ENCODE measurements around the gene ZNF865. TPM values are rescaled to one million over a fixed set of nuclear protein-coding genes. Genes with fewer than 3 reads are reported as not detected.

ZNF865 gene
- total RNA-seq, 1 experiment from 2014 or later, result 13.2 TPM

DNA sequence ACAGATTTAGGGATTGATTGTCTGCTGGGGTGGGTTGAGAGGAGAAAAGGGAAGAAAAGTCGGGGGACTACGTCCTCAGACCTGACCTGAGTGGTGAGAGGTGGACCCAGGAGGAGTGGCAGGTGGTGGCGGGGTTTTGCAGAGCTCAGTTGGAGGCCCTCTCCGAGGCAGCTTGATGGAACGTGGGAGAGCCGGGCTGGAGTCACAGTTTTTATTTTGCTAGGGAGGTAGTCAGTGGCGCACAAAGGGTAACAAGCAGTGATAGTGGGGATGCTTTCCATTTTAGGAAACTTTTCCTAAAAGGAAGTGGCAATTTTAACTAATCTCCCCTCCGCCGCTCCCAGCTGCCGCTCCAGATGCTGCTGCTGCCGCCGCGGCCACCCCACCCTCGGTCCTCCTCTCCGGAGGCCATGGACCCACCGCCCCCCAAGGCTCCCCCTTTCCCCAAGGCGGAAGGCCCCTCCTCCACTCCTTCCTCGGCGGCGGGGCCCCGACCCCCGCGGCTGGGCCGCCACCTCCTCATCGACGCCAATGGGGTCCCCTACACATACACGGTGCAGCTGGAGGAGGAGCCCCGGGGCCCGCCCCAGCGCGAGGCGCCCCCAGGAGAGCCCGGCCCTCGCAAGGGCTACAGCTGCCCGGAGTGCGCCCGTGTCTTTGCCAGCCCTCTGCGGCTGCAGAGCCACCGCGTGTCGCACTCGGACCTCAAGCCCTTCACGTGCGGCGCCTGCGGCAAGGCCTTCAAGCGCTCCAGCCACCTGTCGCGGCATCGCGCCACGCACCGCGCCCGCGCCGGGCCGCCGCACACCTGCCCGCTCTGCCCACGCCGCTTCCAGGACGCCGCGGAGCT, 36.9 kb downstream of the ZNF865 start:
- DNase-seq, result peak; percentile 47 to 53
- H3K27ac Mint-ChIP-seq (ENCODE audit: unreplicated experiment), result peak overlapping the region; percentile 95
- H3K4me3 Mint-ChIP-seq (ENCODE audit: unreplicated experiment), result peak overlapping the region; percentile 86
- no peaks in the 10 kb centered on the region for H3K27me3 ChIP-seq (replicated peaks; ENCODE audit: control insufficient read depth, insufficient read depth, low read length)
- peaks cover 9% of the 10 kb centered on the region; the same call in 1 of the 2 replicates for H3K4me1 ChIP-seq
- CTCF ChIA-PET, result interaction anchor here (0.6 to 1.9 kb wide), 5 partner anchors 8 to 542 kb away, joined by 3 to 11 read pairs (median 4); partner anchors contain the start of gene U2AF2
- no TSS peak for BruUV-seq (replicated peaks)
- H3K4me3 ChIP-seq (ENCODE audit: low read depth, low read length), result peak overlapping the region; percentile 84
- intact Hi-C loops (cut with micrococcal nuclease; ENCODE audit: unreplicated experiment), result no loop called here
- no peaks in the 10 kb centered on the region for H3K27me3 Mint-ChIP-seq (ENCODE audit: insufficient read depth, unreplicated experiment)
- H3K9me3 Mint-ChIP-seq (ENCODE audit: unreplicated experiment), result no peaks in the 10 kb centered on the region
- H3K4me1 Mint-ChIP-seq (ENCODE audit: low read depth, unreplicated experiment), result peaks cover 37% of the 10 kb centered on the region
- H3K9me3 ChIP-seq, result no peaks in the 10 kb centered on the region
- TF ChIP-seq, protein P1, sequence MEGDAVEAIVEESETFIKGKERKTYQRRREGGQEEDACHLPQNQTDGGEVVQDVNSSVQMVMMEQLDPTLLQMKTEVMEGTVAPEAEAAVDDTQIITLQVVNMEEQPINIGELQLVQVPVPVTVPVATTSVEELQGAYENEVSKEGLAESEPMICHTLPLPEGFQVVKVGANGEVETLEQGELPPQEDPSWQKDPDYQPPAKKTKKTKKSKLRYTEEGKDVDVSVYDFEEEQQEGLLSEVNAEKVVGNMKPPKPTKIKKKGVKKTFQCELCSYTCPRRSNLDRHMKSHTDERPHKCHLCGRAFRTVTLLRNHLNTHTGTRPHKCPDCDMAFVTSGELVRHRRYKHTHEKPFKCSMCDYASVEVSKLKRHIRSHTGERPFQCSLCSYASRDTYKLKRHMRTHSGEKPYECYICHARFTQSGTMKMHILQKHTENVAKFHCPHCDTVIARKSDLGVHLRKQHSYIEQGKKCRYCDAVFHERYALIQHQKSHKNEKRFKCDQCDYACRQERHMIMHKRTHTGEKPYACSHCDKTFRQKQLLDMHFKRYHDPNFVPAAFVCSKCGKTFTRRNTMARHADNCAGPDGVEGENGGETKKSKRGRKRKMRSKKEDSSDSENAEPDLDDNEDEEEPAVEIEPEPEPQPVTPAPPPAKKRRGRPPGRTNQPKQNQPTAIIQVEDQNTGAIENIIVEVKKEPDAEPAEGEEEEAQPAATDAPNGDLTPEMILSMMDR (IDR thresholded peaks at IDR 0.05; ENCODE audit: insufficient read depth in 1 of 2, low read depth in 1 of 2, low read length in 1 of 2, severe bottlenecking in 1 of 2, unreplicated experiment in 1 of 2), result no peak
- POLR2A ChIA-PET, result interaction anchor here (0.5 to 1.9 kb wide), 4 partner anchors 8 to 486 kb away, joined by 5 to 14 read pairs (median 6); partner anchors contain the start of gene U2AF2
- peaks cover 93% of the 10 kb centered on the region for H3K36me3 Mint-ChIP-seq (ENCODE audit: insufficient read depth, unreplicated experiment)
- 0 out of 2 replicates have a peak, but pooled peaks cover 2% of the 10 kb centered on the region for H3K36me3 ChIP-seq (ENCODE audit: control insufficient read depth, insufficient read depth, low read length)

DNA sequence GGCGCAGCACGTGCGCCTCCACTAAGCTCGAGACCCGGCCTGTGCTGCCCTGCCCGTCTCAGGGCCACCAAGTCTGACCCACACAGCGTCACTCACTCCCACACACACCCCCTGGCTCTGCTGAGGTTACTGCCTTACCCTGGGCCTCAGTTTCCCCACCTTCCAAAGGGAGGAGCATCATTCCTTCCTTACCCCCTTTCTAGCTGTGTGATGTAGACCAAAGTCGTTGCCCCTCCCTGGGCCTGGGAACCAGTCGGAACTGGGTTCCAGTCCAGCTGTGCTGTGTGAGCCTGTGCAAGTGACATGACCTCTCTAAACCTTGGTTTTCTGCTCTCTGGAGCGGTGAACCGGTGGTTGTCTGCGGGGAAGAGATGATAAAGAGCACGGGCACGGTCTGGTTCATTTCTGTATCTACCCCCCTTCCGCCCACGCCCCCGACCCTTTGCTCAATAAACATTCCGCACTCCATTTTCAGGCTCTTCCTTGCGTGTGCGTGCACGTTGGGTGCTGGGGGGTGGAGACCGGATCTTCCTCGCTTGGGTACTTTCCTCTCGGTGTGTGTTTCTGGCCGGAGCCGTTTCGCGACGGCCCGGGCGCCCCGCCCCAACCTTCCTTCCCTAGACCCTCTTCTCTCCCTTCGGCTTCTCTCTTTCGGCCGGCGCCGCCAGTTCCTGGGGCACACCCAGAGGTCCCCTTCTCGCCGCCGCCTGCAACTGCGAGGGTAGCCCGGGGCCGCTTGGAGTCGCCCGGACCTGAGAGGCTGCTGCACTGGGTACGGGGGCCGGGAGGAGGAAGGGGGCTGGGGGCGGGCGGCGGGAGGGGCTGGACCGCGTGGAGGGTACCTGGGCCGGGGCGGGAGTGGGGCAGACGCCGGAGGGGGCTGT, 37.8 kb downstream of the ZNF865 start, which contains the start of gene ZNF581:
Gene ZNF581, plus strand, starts transcription at position 647 of the 884 bp plus-strand sequence. CDS start 923 bp downstream, outside the sequence.
- ChIA-PET CTCF (interaction anchor here (1.0 to 1.9 kb wide), 3 partner anchors 9 to 11 kb away, joined by 3 to 11 read pairs (median 8); partner anchors contain the start of gene U2AF2), POLR2A (interaction anchor here (1.2 to 1.9 kb wide), 2 partner anchors 9 to 11 kb away, joined by 5 to 14 read pairs; partner anchors contain the start of gene U2AF2)
- Mint-ChIP-seq H3K27me3 (ENCODE audit: insufficient read depth, unreplicated experiment) (no peaks in the 10 kb centered on the region), H3K9me3 (ENCODE audit: unreplicated experiment) (no peaks in the 10 kb centered on the region), H3K4me1 (ENCODE audit: low read depth, unreplicated experiment) (peaks cover 37% of the 10 kb centered on the region), H3K27ac (ENCODE audit: unreplicated experiment) (peak within 1 kb of the TSS; percentile 95), H3K4me3 (ENCODE audit: unreplicated experiment) (peak within 1 kb of the TSS; percentile 86), H3K36me3 (ENCODE audit: insufficient read depth, unreplicated experiment) (peaks cover 90% of the 10 kb centered on the region)
- DNase-seq, result peak; percentile 87 to 89
- no TSS peak for BruUV-seq (replicated peaks)
- Histone ChIP-seq H3K4me3 (ENCODE audit: low read depth, low read length) (peak within 1 kb of the TSS; percentile 84), H3K4me1 (peaks cover 9% of the 10 kb centered on the region; the same call in 1 of the 2 replicates), H3K27me3 (replicated peaks; ENCODE audit: control insufficient read depth, insufficient read depth, low read length) (no peaks in the 10 kb centered on the region), H3K9me3 (no peaks in the 10 kb centered on the region), H3K36me3 (ENCODE audit: control insufficient read depth, insufficient read depth, low read length) (no peaks in the 10 kb centered on the region)
- TF ChIP-seq, protein P1 (IDR thresholded peaks at IDR 0.05; ENCODE audit: insufficient read depth in 1 of 2, low read depth in 1 of 2, low read length in 1 of 2, severe bottlenecking in 1 of 2, unreplicated experiment in 1 of 2), result no peak
- intact Hi-C loops (cut with micrococcal nuclease; ENCODE audit: unreplicated experiment), result no loop called here

DNA sequence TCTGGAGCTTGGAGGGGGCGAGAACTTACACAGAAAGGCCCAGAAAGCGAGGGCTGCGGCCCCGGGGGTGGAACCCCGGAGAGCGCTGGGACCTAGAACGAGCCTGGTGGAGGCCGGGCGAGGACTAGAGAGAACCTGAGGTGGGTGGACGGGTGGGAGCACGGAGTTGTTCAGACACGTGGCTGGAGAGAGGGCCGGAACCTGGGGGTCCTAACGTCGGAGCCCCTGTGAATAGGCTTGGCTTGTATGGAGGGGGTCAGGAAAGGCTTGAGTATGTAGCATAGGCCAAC, 38.4 kb downstream of the ZNF865 start:
- peaks cover 12% of the 10 kb centered on the region; the same call in 1 of the 2 replicates for H3K4me1 ChIP-seq
- ChIA-PET CTCF (no interaction called here), POLR2A (no interaction called here)
- peak overlapping the region; percentile 84 for H3K4me3 ChIP-seq (ENCODE audit: low read depth, low read length)
- BruUV-seq (replicated peaks), result no TSS peak
- Mint-ChIP-seq H3K9me3 (ENCODE audit: unreplicated experiment) (no peaks in the 10 kb centered on the region), H3K36me3 (ENCODE audit: insufficient read depth, unreplicated experiment) (peaks cover 92% of the 10 kb centered on the region), H3K27me3 (ENCODE audit: insufficient read depth, unreplicated experiment) (no peaks in the 10 kb centered on the region), H3K27ac (ENCODE audit: unreplicated experiment) (peak overlapping the region; percentile 95), H3K4me3 (ENCODE audit: unreplicated experiment) (peak overlapping the region; percentile 86), H3K4me1 (ENCODE audit: low read depth, unreplicated experiment) (peaks cover 36% of the 10 kb centered on the region)
- H3K27me3 ChIP-seq (replicated peaks; ENCODE audit: control insufficient read depth, insufficient read depth, low read length), result no peaks in the 10 kb centered on the region
- intact Hi-C loops (cut with micrococcal nuclease; ENCODE audit: unreplicated experiment), result no loop called here
- no peaks in the 10 kb centered on the region for H3K9me3 ChIP-seq
- H3K36me3 ChIP-seq (ENCODE audit: control insufficient read depth, insufficient read depth, low read length), result no peaks in the 10 kb centered on the region
- no peak for DNase-seq
- TF ChIP-seq, protein P1 (IDR thresholded peaks at IDR 0.05; ENCODE audit: insufficient read depth in 1 of 2, low read depth in 1 of 2, low read length in 1 of 2, severe bottlenecking in 1 of 2, unreplicated experiment in 1 of 2), result no peak
